Endothelial cell of umbilical vein (primary cell): Measurements from ENCODE around the gene EPHA10. TPM values are rescaled to one million over a fixed set of nuclear protein-coding genes. Genes with fewer than 3 reads are reported as not detected.

Source experiments
- BruUV-seq: library from RNA; stranded (reverse); fragments of 400-500 nt; replicated peaks from 2 replicates; lab custom pipeline; 2021; lab: Mats Ljungman, UMichigan
- CTCF ChIA-PET: fragments of 300-600, 350-600 bp; sonication (Branson Sonifier 250); formaldehyde crosslinking; loops from one replicate; lab custom pipeline; 2021; ENCODE audit warnings: antibody characterized with exemption, inconsistent platforms; lab: Charles Lee
- POLR2A ChIA-PET: fragments of 300-600, 350-600 bp; sonication (Branson Sonifier 250); formaldehyde crosslinking; loops from one replicate; lab custom pipeline; 2021; ENCODE audit warnings: antibody characterized with exemption, inconsistent platforms; lab: Charles Lee
- DNase-seq: peaks from one replicate; pipeline ENCODE4 v3.0.0-alpha.2; 2011; ENCODE audit warnings: low read depth, low spot score
- FAIRE-seq: peaks from 2 replicates; lab custom pipeline; 2011; peaks lifted over from hg19 to GRCh38; lab: Jason Lieb, UNC
- H2AFZ ChIP-seq: 2 replicates; pipeline ENCODE4 v1.6.0; 2012; ENCODE audit warnings: low read depth, low read length, control low read depth, inconsistent platforms
- H3K27ac ChIP-seq: 2 replicates; pipeline ENCODE4 v1.5.1; 2011; ENCODE audit warnings: low read depth, mild to moderate bottlenecking, control low read depth, low read length, moderate library complexity; ENCODE audit not compliant: insufficient read depth
- H3K27me3 ChIP-seq, 2 experiments: 2 replicates each; pipeline versions ENCODE4 v1.6.0 to v1.6.1; 2011; ENCODE audit warnings: low read length in 2 of 2, mixed read lengths in 1 of 2; ENCODE audit not compliant: control insufficient read depth in 2 of 2, insufficient read depth in 2 of 2
- H3K36me3 ChIP-seq, 2 experiments: 2 replicates in 1 of 2; 3 replicates in 1 of 2; pipeline ENCODE4 v1.5.1; 2011; ENCODE audit warnings: low read length in 2 of 2, mild to moderate bottlenecking in 1 of 2, moderate library complexity in 1 of 2; ENCODE audit not compliant: control insufficient read depth in 2 of 2, insufficient read depth in 2 of 2; ENCODE audit errors: extremely low read depth in 1 of 2
- H3K4me1 ChIP-seq: 3 replicates; pipeline ENCODE4 v1.5.1; 2011; ENCODE audit warnings: mild to moderate bottlenecking, low read length; ENCODE audit not compliant: control insufficient read depth, insufficient read depth; ENCODE audit errors: extremely low read depth
- H3K4me2 ChIP-seq: 2 replicates; pipeline ENCODE4 v1.6.1; 2011; ENCODE audit warnings: low read length, control low read depth, mixed read lengths; ENCODE audit not compliant: insufficient read depth
- H3K4me3 ChIP-seq, 3 experiments: fragments of 200-600 bp in 1 of 3; sonication (generic), shearing (Covaris generic) in 1 of 3; replicated peaks in 1 of 3; 2 replicates each; pipeline ENCODE4 v1.5.1; 2011 to 2016; ENCODE audit warnings: control low read depth in 3 of 3, low read length in 3 of 3, mild to moderate bottlenecking in 2 of 3, inconsistent platforms in 1 of 3, low read depth in 1 of 3, moderate library complexity in 1 of 3; ENCODE audit not compliant: insufficient read depth in 1 of 3
- H3K79me2 ChIP-seq: 2 replicates; pipeline ENCODE4 v1.6.0; 2012; ENCODE audit warnings: low read length, inconsistent platforms; ENCODE audit not compliant: control insufficient read depth, insufficient read depth
- H3K9ac ChIP-seq: replicated peaks from 2 replicates; pipeline ENCODE3; 2011; ENCODE audit warnings: low read length, control low read depth; ENCODE audit not compliant: insufficient read depth; ENCODE audit errors: extremely low read depth
- H3K9me1 ChIP-seq: replicated peaks from 3 replicates; pipeline ENCODE4 v1.6.0; 2011; ENCODE audit warnings: mild to moderate bottlenecking, low read length; ENCODE audit not compliant: control insufficient read depth, insufficient read depth; ENCODE audit errors: extremely low read depth
- H3K9me3 ChIP-seq: replicated peaks from 2 replicates; pipeline ENCODE4 v1.5.1; 2012; ENCODE audit warnings: low read length, inconsistent platforms; ENCODE audit not compliant: control insufficient read depth, insufficient read depth
- H4K20me1 ChIP-seq: replicated peaks from 2 replicates; pipeline ENCODE3; 2011; ENCODE audit warnings: mild to moderate bottlenecking, low read length; ENCODE audit not compliant: control insufficient read depth, insufficient read depth; ENCODE audit errors: extremely low read depth
- CTCF ChIP-seq, 2 donors: IDR thresholded peaks; 1 replicate in 1 of 2; 2 replicates in 1 of 2; pipeline ENCODE4 v1.5.1; 2011; ENCODE audit warnings: low read length in 2 of 2, mild to moderate bottlenecking in 2 of 2, moderate library complexity in 2 of 2, control low read depth in 1 of 2, inconsistent platforms in 1 of 2, low read depth in 1 of 2; ENCODE audit not compliant: insufficient read depth in 1 of 2; ENCODE audit errors: extremely low read depth in 1 of 2
- FOS ChIP-seq: IDR thresholded peaks from 2 replicates; pipeline ENCODE4 v1.6.1; 2011; ENCODE audit warnings: mild to moderate bottlenecking, low read length, moderate library complexity, borderline replicate concordance; ENCODE audit not compliant: insufficient read depth
- GATA2 ChIP-seq: IDR thresholded peaks from 2 replicates; pipeline ENCODE4 v1.7.0; 2011; ENCODE audit warnings: low read depth, mild to moderate bottlenecking, moderate library complexity, mixed read lengths, low read length; ENCODE audit not compliant: insufficient read length, insufficient read depth
- JUN ChIP-seq: IDR thresholded peaks from 2 replicates; pipeline ENCODE4 v1.6.1; 2011; ENCODE audit warnings: borderline replicate concordance, low read depth; ENCODE audit not compliant: insufficient read length, insufficient read depth
- MAX ChIP-seq: IDR thresholded peaks from 2 replicates; pipeline ENCODE4 v1.6.1; 2011; ENCODE audit not compliant: insufficient read depth, insufficient read length
- POLR2A ChIP-seq: IDR thresholded peaks from 2 replicates; pipeline ENCODE4 v1.6.1; 2012; ENCODE audit warnings: low read depth, mild to moderate bottlenecking, control low read depth, low read length
- POLR2AphosphoS5 ChIP-seq: IDR thresholded peaks from 2 replicates; pipeline ENCODE4 v1.6.1; 2012; ENCODE audit warnings: low read depth, mild to moderate bottlenecking, control low read depth, low read length, moderate library complexity; ENCODE audit not compliant: insufficient read depth
- dilution Hi-C: fragments of 300-500 bp; cut with MboI; formaldehyde crosslinking; loops from one replicate; pipeline ENCODE4 v1.15.0; 2019; ENCODE audit warnings: low sequenced_read_pairs; ENCODE audit not compliant: extremely low pct_ligation_motif_present
- intact Hi-C: fragments of 100-400 bp; cut with micrococcal nuclease; formaldehyde crosslinking; loops from one replicate; pipeline ENCODE4 v1.10.0; 2022
- polyA plus RNA-seq, 4 experiments: library from polyadenylated mRNA; depleted of rRNA in 3 of 4; stranded (reverse) in 3 of 4; unstranded in 1 of 4; fragments of >200 nt; gene quantifications; 2 replicates each; pipeline versions ENCODE4 v1.2.1 to v1.2.3, GENCODE V29; 2011 to 2012; ENCODE audit warnings: missing spikeins in 1 of 4
- total RNA-seq: library from RNA; stranded (reverse); gene quantifications from 2 replicates; pipeline ENCODE4 v1.2.3, GENCODE V29; 2021

Gene EPHA10
- total and polyA plus RNA-seq, 2 donors (not counting 3 experiments of a cell fraction or from before 2014, with no cell fraction given), result not detected

GRCh38 chr1:37725851-37726613 is 38.9 kb downstream of the EPHA10 start:
- peaks cover 0 to 2% of the 10 kb centered on the region in 2 experiments for H3K27me3 ChIP-seq
- H3K4me3 ChIP-seq, result no peak overlapping the region
- TF ChIP-seq FOS (no peak), JUN (no peak), GATA2 (no peak), MAX (no peak), POLR2AphosphoS5 (no peak), CTCF (IDR thresholded peaks at IDR 0.05; ENCODE audit: extremely low read depth in 1 of 2, insufficient read depth in 1 of 2, low read depth in 1 of 2, low read length in 2 of 2) (no peak), POLR2A (no peak)
- no TSS peak for BruUV-seq
- no peak overlapping the region for H2AFZ ChIP-seq
- no peak overlapping the region for H3K9ac ChIP-seq
- ChIA-PET POLR2A (no interaction called here), CTCF (interaction anchor here (0.8 kb wide), 1 partner anchor 14 kb away, joined by 3 read pairs; no protein-coding TSS in a partner anchor)
- DNase-seq, result no peak
- no peak for FAIRE-seq
- no peaks in the 10 kb centered on the region for H3K36me3 ChIP-seq
- H3K27ac ChIP-seq, result no peak overlapping the region
- H4K20me1 ChIP-seq, result no peaks in the 10 kb centered on the region
- no peaks in the 10 kb centered on the region for H3K9me3 ChIP-seq
- intact Hi-C loops, result no loop called here
- H3K4me2 ChIP-seq, result no peak overlapping the region
- no peaks in the 10 kb centered on the region for H3K9me1 ChIP-seq
- dilution Hi-C loops, result no loop called here
- no peaks in the 10 kb centered on the region for H3K4me1 ChIP-seq
- H3K79me2 ChIP-seq, result no peaks in the 10 kb centered on the region
